Subcutaneous adipose tissue (tissue), 4 donors: Measurements from ENCODE around the gene SLC8A1. TPM values are rescaled to one million over a fixed set of nuclear protein-coding genes. Genes with fewer than 3 reads are reported as not detected.

Experiments used
- total RNA-seq, 4 donors: library from RNA; depleted of rRNA; stranded (reverse); fragments of >200 nt; gene quantifications; one replicate each; pipeline ENCODE4 v1.1.0, GENCODE V29; 2016
- TF ChIP-seq, protein P1 (sequence below): fragments of 450-650 bp; IDR thresholded peaks from one replicate; pipeline ENCODE4 v1.5.1; 2016; ENCODE audit warnings: low read depth, mild to moderate bottlenecking, control low read depth, antibody characterized with exemption, moderate library complexity

Gene SLC8A1
- total RNA-seq, 4 donors from 2014 or later, result 7.5 to 32.5 (median 12.9) TPM

DNA sequence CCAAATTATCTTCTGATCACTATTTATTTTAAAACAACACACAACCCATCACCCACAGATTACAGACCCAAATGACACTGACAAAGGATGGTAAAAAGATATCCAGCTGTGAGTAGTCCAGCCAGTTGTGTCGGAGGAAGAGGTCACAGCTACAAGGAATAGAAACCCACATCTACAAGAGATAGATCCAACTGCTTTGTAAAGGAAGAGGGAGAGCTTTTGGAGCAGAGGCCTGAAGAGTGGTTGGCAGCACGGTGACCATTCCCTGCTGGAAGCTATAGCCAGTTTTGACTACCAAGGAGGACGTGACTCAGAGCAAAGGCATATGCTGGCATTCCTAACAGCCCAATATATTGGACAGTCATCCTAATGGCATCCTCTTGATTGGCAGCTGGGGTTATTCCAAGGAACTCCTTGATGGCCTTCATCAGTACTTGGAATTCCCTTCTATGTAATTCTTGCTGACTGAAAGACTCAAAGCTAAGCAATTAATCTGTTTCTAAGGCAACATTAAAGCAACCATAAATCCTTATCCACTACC lies 17.1 kb downstream of the SLC8A1 start:
- TF ChIP-seq, protein P1, sequence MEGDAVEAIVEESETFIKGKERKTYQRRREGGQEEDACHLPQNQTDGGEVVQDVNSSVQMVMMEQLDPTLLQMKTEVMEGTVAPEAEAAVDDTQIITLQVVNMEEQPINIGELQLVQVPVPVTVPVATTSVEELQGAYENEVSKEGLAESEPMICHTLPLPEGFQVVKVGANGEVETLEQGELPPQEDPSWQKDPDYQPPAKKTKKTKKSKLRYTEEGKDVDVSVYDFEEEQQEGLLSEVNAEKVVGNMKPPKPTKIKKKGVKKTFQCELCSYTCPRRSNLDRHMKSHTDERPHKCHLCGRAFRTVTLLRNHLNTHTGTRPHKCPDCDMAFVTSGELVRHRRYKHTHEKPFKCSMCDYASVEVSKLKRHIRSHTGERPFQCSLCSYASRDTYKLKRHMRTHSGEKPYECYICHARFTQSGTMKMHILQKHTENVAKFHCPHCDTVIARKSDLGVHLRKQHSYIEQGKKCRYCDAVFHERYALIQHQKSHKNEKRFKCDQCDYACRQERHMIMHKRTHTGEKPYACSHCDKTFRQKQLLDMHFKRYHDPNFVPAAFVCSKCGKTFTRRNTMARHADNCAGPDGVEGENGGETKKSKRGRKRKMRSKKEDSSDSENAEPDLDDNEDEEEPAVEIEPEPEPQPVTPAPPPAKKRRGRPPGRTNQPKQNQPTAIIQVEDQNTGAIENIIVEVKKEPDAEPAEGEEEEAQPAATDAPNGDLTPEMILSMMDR, result no peak

DNA sequence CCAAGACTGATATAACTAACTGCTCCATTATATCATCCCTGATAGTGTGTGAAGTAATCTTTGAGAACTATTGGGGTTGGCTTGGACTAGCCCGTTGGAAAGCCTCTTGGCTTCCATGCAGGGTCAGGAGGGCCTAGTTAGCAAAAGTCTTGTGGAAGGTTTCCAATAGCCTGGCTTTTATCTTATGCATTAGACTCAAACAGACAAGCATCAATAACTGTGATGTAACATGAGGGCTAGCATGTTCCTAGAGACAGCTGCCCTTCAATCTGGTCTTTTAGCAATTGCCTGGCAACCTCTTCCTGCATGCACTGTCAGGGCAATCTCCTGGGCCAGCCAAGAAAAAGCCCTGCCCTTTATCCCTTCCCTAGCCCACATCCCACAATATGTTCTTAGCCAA lies 18.2 kb downstream of the SLC8A1 start:
- TF ChIP-seq, protein P1, result no peak

DNA sequence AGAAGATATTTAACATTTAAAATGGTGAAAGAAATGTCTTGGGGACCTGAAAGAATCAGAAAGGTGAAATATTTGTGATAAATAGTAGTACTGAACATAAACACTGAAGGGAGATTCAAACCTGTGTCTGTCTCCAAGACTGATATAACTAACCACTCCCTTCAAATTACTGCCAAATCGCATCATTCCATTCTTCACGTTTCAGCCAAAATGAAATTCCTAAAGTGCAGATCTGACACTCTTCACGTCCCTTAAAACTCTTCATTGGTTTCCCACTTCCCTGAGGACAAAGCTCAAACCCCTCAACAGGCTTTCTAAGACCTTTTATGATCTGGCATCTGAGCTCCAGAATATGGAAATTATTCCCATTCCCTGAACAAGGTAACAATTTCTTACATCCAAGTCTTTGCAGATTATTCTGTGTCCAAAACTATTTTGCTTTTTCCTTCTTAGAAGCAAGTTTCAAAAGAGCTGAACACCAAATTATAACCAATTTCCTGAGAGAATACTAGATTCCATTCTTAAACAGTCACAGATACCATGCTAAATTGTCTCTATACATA lies 18.9 kb downstream of the SLC8A1 start:
- TF ChIP-seq, protein P1, result no peak

DNA sequence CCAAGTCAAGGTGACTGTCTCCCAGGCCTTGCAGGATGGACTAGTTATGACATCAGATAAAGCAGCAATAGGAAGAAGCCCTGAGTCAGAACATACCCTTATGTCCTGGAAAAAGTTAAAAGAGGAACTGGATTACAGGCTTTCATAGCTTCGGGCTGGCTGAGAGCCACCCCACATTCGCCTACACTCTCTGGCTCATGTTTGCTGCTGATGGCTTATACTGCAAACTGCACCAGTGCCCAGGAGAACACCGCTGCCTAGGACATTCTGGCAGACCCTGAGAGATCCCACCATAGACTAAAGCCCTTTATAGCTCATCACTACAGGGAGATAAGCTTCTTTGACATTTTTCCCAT lies 20.3 kb downstream of the SLC8A1 start:
- TF ChIP-seq, protein P1, result no peak

DNA sequence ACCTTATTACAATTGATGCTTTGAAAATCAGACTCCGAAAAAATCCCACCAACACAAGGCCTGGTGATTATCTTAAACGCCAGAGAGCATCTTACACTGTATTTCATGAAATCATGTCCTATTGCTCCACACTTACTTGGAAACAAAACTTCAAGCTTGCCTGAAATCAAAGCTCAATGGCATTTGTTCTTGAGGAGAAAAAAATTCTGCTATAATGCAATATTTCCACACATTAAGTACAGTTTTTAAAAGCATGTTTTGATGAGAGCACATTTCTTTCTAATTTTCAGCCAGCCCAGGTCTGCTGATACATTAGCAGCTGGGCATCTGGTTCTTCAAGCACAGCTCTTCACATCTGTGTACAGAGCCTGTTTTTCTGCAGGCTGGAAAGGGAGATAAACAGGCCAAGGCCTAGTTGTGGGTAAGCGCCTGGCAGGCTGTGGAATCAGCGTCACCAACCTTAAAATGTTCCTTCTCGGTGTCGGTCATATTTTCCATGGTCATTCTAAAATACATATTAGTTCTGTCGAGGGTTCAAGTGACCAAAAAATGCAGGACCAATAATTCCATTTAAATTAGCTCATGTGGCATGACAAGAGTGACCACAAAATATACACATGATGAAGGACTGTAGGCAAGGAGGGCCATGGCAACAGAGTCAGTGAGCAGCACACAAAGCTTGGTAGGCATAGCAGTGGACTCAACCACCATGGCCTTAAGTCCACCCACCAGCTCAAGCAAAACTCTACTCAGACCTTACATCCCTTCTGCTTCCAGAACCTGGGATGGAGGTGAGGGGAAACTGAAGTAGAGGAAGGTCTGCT lies 20.9 kb downstream of the SLC8A1 start:
- TF ChIP-seq, protein P1, result no peak

DNA sequence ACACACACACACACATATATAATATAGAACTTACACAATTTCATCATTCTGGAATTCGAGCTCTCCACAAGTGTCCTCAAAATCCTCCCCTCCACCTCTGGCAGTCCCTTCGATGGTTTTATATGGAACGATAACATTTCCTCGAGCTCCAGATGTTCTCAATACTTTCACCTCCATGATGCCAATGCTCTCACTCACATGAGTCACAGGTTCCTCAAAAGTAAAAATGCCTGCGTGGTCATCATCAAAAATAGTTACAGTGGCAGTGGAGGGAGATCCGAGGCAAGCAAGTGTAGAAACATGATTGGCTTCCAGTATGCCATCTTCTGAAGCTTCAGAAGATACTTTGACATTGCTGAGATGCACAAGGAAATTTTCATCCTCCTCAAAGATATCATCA lies 23.5 kb downstream of the SLC8A1 start:
- TF ChIP-seq, protein P1, result no peak

DNA sequence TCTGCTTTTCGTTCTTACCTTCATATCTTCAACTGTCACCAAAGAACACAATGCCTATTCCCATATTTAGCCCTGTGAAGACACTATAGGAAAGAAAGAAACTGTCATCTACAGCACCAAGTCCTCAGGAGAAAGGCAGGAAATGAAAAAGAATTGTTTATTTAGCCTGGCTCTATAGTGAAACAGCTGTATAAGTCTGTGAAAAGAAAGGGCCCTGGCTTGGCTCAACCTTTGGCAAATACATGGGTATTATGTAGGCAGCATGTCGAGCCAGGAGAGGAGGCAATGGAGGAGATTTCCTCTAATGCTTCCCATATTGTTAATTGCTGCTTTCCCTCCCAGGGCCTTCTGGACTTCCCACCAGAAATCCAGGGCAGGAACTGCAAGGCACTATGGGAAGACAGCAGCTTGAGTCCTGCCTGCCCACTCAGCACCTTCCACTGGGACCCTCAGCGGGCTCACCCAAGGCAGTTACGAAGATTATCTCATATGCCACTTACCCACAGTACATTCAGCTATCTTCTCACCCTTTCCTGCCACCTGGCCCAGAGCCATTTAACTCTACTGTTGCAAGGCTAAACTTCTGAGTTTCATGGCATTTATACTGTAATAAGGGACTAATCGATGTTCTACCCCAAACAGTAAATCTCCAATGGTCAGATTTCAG lies 30.1 kb downstream of the SLC8A1 start:
- TF ChIP-seq, protein P1, result no peak
